H9 (cell line): ENCODE measurements around the gene CCDC186. TPM values are rescaled to one million over a fixed set of nuclear protein-coding genes. Genes with fewer than 3 reads are reported as not detected.

ENCODE experiments used
- DNase-seq: peaks from one replicate; pipeline ENCODE4 v3.0.0-alpha.2; 2017
- H2AFZ ChIP-seq: one replicate; pipeline ENCODE4 v1.6.1; 2013; ENCODE audit warnings: mild to moderate bottlenecking, low read length, control low read depth, moderate library complexity
- H2AK5ac ChIP-seq: 2 replicates; pipeline ENCODE4 v1.6.1; 2013; ENCODE audit warnings: low read length, control low read depth, mixed read lengths; ENCODE audit not compliant: insufficient read length
- H2BK120ac ChIP-seq: one replicate; pipeline ENCODE4 v1.6.1; 2013; ENCODE audit warnings: low read depth, mild to moderate bottlenecking, low read length, control low read depth, inconsistent platforms; ENCODE audit not compliant: poor library complexity, severe bottlenecking
- H2BK12ac ChIP-seq: 2 replicates; pipeline ENCODE4 v1.6.1; 2013; ENCODE audit warnings: low read length, control low read depth, mixed read lengths, low read depth; ENCODE audit not compliant: insufficient read length
- H2BK15ac ChIP-seq: 2 replicates; pipeline ENCODE4 v1.6.1; 2013; ENCODE audit warnings: low read depth, low read length, control low read depth
- H2BK20ac ChIP-seq: one replicate; pipeline ENCODE4 v1.6.1; 2013; ENCODE audit warnings: low read depth, mild to moderate bottlenecking, low read length, control low read depth, inconsistent platforms; ENCODE audit not compliant: poor library complexity, severe bottlenecking
- H2BK5ac ChIP-seq: 2 replicates; pipeline ENCODE4 v1.6.1; 2013; ENCODE audit warnings: low read length, control low read depth, mixed read lengths; ENCODE audit not compliant: insufficient read length
- H3K14ac ChIP-seq: 2 replicates; pipeline ENCODE4 v1.6.1; 2013; ENCODE audit warnings: low read length, control low read depth; ENCODE audit not compliant: insufficient read depth
- H3K18ac ChIP-seq: 2 replicates; pipeline ENCODE4 v1.6.1; 2013; ENCODE audit warnings: low read depth, mild to moderate bottlenecking, mixed read lengths, low read length, control low read depth; ENCODE audit not compliant: insufficient read length
- H3K23ac ChIP-seq: 2 replicates; pipeline ENCODE4 v1.6.1; 2013; ENCODE audit warnings: low read length, control low read depth, mixed read lengths, low read depth; ENCODE audit not compliant: insufficient read length
- H3K23me2 ChIP-seq: 2 replicates; pipeline ENCODE4 v1.6.1; 2013; ENCODE audit warnings: low read depth, mild to moderate bottlenecking, mixed read lengths, low read length, control low read depth; ENCODE audit not compliant: insufficient read length, poor library complexity, severe bottlenecking
- H3K27ac ChIP-seq: 2 replicates; pipeline ENCODE4 v1.5.1; 2013; ENCODE audit warnings: low read length, control low read depth, mixed read lengths, low read depth; ENCODE audit not compliant: insufficient read length
- H3K27me3 ChIP-seq: 2 replicates; pipeline ENCODE4 v1.6.1; 2013; ENCODE audit warnings: low read length, control low read depth, inconsistent platforms; ENCODE audit not compliant: insufficient read depth
- H3K4ac ChIP-seq: 2 replicates; pipeline ENCODE4 v1.6.1; 2013; ENCODE audit warnings: low read depth, mild to moderate bottlenecking, control low read depth, inconsistent platforms, low read length, moderate library complexity
- H3K4me1 ChIP-seq: 2 replicates; pipeline ENCODE4 v1.6.1; 2013; ENCODE audit warnings: low read length, control low read depth, inconsistent platforms; ENCODE audit not compliant: insufficient read depth
- H3K4me2 ChIP-seq: 2 replicates; pipeline ENCODE4 v1.6.1; 2013; ENCODE audit warnings: low read length, control low read depth, mixed read lengths; ENCODE audit not compliant: insufficient read length, insufficient read depth
- H3K56ac ChIP-seq: 2 replicates; pipeline ENCODE4 v1.6.1; 2013; ENCODE audit warnings: low read depth, mild to moderate bottlenecking, mixed read lengths, low read length, control low read depth; ENCODE audit not compliant: insufficient read length
- H3K79me1 ChIP-seq: 2 replicates; pipeline ENCODE4 v1.6.1; 2013; ENCODE audit warnings: low read depth, mild to moderate bottlenecking, moderate library complexity, low read length, control low read depth, inconsistent platforms; ENCODE audit not compliant: insufficient read depth, poor library complexity, severe bottlenecking
- H3K79me2 ChIP-seq: 2 replicates; pipeline ENCODE4 v1.6.1; 2013; ENCODE audit warnings: low read length, control low read depth, inconsistent platforms; ENCODE audit not compliant: insufficient read depth
- H3K9ac ChIP-seq: 2 replicates; pipeline ENCODE4 v1.6.1; 2013; ENCODE audit warnings: low read length, control low read depth, mixed read lengths; ENCODE audit not compliant: insufficient read length; ENCODE audit errors: extremely low read depth
- H3K9me3 ChIP-seq: one replicate; pipeline ENCODE4 v1.6.1; 2013; ENCODE audit warnings: low read depth, low read length, inconsistent platforms; ENCODE audit not compliant: control insufficient read depth
- H3T11ph ChIP-seq: one replicate; pipeline ENCODE4 v1.6.1; 2013; ENCODE audit warnings: mild to moderate bottlenecking, low read length, control low read depth, inconsistent platforms
- H4K20me1 ChIP-seq: one replicate; pipeline ENCODE4 v1.6.1; 2013; ENCODE audit not compliant: control insufficient read depth, insufficient read length, insufficient read depth
- H4K5ac ChIP-seq: 2 replicates; pipeline ENCODE4 v1.6.1; 2013; ENCODE audit warnings: low read depth, mild to moderate bottlenecking, mixed read lengths, low read length, control low read depth; ENCODE audit not compliant: insufficient read length
- H4K8ac ChIP-seq: replicated peaks from 2 replicates; pipeline ENCODE4 v1.6.1; 2013; ENCODE audit warnings: low read length, control low read depth, mixed read lengths, low read depth; ENCODE audit not compliant: insufficient read length
- H4K91ac ChIP-seq: 2 replicates; pipeline ENCODE4 v1.6.1; 2013; ENCODE audit warnings: low read depth, mild to moderate bottlenecking, moderate library complexity, mixed read lengths, low read length, control low read depth; ENCODE audit not compliant: insufficient read length
- H3K27ac Mint-ChIP-seq, 3 experiments: 2 replicates in 2 of 3; 3 replicates in 1 of 3; pipeline ENCODE4 v1.8.0; 2020 to 2021; ENCODE audit warnings: mixed read lengths in 3 of 3, mild to moderate bottlenecking in 1 of 3, moderate library complexity in 1 of 3
- H3K27me3 Mint-ChIP-seq: 2 replicates; pipeline ENCODE4 v1.8.0; 2021; ENCODE audit warnings: low read depth, mild to moderate bottlenecking, moderate library complexity, mixed read lengths
- H3K36me3 Mint-ChIP-seq, 3 experiments: 2 replicates in 2 of 3; 3 replicates in 1 of 3; pipeline ENCODE4 v1.8.0; 2020 to 2021; ENCODE audit warnings: low read depth in 3 of 3, mixed read lengths in 3 of 3; ENCODE audit not compliant: insufficient read depth in 1 of 3
- H3K4me1 Mint-ChIP-seq, 2 experiments: 2 replicates each; pipeline ENCODE4 v1.8.0; 2020; ENCODE audit warnings: mixed read lengths in 2 of 2
- H3K4me3 Mint-ChIP-seq, 2 experiments: 2 replicates in 1 of 2; 3 replicates in 1 of 2; pipeline ENCODE4 v1.8.0; 2020 to 2021; ENCODE audit warnings: mild to moderate bottlenecking in 2 of 2, mixed read lengths in 2 of 2, moderate library complexity in 1 of 2
- H3K9me3 Mint-ChIP-seq, 2 experiments: 2 replicates in 1 of 2; 3 replicates in 1 of 2; pipeline ENCODE4 v1.8.0; 2020; ENCODE audit warnings: mild to moderate bottlenecking in 2 of 2, mixed read lengths in 2 of 2, moderate library complexity in 1 of 2
- WGBS: extraction: QIAGEN DNeasy Blood & Tissue Kit; methylation state at CpG from one replicate; pipeline ENCODE4 v1.1.7; 2013; ENCODE audit warnings: missing lambda C conversion rate, low lambda C conversion rate, mixed read lengths; ENCODE audit not compliant: insufficient read length; ENCODE audit errors: extremely low coverage; 5-methylcytosine and 5-hydroxymethylcytosine counted together
- total RNA-seq: library from RNA; stranded (reverse); gene quantifications from 2 replicates; pipeline ENCODE4 v1.2.1, GENCODE V29; 2021
- TF ChIP-seq, protein P1 (sequence below): fragments of 200-600 bp; sonication (generic); conservative IDR thresholded peaks from 3 replicates; pipeline ENCODE4 v1.8.0; 2021; ENCODE audit warnings: antibody characterized with exemption, mild to moderate bottlenecking

The CCDC186 gene
- total RNA-seq, 1 experiment from 2014 or later, result 16.7 TPM

- TF ChIP-seq, protein P1, sequence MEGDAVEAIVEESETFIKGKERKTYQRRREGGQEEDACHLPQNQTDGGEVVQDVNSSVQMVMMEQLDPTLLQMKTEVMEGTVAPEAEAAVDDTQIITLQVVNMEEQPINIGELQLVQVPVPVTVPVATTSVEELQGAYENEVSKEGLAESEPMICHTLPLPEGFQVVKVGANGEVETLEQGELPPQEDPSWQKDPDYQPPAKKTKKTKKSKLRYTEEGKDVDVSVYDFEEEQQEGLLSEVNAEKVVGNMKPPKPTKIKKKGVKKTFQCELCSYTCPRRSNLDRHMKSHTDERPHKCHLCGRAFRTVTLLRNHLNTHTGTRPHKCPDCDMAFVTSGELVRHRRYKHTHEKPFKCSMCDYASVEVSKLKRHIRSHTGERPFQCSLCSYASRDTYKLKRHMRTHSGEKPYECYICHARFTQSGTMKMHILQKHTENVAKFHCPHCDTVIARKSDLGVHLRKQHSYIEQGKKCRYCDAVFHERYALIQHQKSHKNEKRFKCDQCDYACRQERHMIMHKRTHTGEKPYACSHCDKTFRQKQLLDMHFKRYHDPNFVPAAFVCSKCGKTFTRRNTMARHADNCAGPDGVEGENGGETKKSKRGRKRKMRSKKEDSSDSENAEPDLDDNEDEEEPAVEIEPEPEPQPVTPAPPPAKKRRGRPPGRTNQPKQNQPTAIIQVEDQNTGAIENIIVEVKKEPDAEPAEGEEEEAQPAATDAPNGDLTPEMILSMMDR, result no peak
- H2BK20ac ChIP-seq, result no peak overlapping the region
- no peak overlapping the region for H2BK5ac ChIP-seq
- H3K27me3 ChIP-seq, result no peaks in the 10 kb centered on the region
- H4K20me1 ChIP-seq, result no peaks in the 10 kb centered on the region
- H3K56ac ChIP-seq, result no peak overlapping the region
- no peak overlapping the region for H3K27ac ChIP-seq
- H4K5ac ChIP-seq, result no peak overlapping the region
- H2AK5ac ChIP-seq, result no peak overlapping the region
- H3K79me1 ChIP-seq, result no peaks in the 10 kb centered on the region
- no peaks in the 10 kb centered on the region for H3K9me3 ChIP-seq
- WGBS, result no CpG with 5 or more reads among the region's 4 CpGs
- no peak overlapping the region for H2BK15ac ChIP-seq
- no peak overlapping the region for H2BK12ac ChIP-seq
- no peak overlapping the region for H3T11ph ChIP-seq
- H3K18ac ChIP-seq, result no peak overlapping the region
- H3K23ac ChIP-seq, result no peak overlapping the region
- no peak overlapping the region for H3K14ac ChIP-seq
- Mint-ChIP-seq H3K4me1 (no peaks in the 10 kb centered on the region), H3K9me3 (no peaks in the 10 kb centered on the region), H3K27ac (no peak overlapping the region), H3K36me3 (no peaks in the 10 kb centered on the region), H3K4me3 (no peak overlapping the region), H3K27me3 (no peaks in the 10 kb centered on the region; the same call in 1 of the 2 replicates)
- no peak overlapping the region for H4K91ac ChIP-seq
- H3K4me1 ChIP-seq, result no peaks in the 10 kb centered on the region
- H3K4me2 ChIP-seq, result no peak overlapping the region
- no peak overlapping the region for H3K4ac ChIP-seq
- H3K23me2 ChIP-seq, result no peaks in the 10 kb centered on the region
- no peaks in the 10 kb centered on the region for H3K79me2 ChIP-seq
- H4K8ac ChIP-seq, result no peak overlapping the region
- DNase-seq, result no peak
- H2BK120ac ChIP-seq, result no peak overlapping the region
- H3K9ac ChIP-seq, result no peak overlapping the region
- no peak overlapping the region for H2AFZ ChIP-seq
Measured at GRCh38 chr10:114071178-114071577, 102.8 kb downstream of the CCDC186 start.

Other genes starting within 250 kb of the CCDC186 start
- gene ADRB1, start 130.3 kb downstream of the CCDC186 start, total RNA-seq, result 0.13 TPM in 1 of 2 replicates, not detected in the other
- gene TDRD1, start 5.2 kb upstream of the CCDC186 start, total RNA-seq, result 0.15 TPM in 1 of 2 replicates, not detected in the other
- gene VWA2, start 65.1 kb upstream of the CCDC186 start, total RNA-seq, result 1.4 and 1.6 TPM in 2 replicates
- gene AFAP1L2, start 230.3 kb upstream of the CCDC186 start, total RNA-seq, result 0.77 and 1.0 TPM in 2 replicates